NCI-H1417 treated with DMSO at 0.1 percent for 48 hours (cell line): Measurements from ENCODE around the gene CCNJL.

Experiments
- DNase-seq: peaks from one replicate; lab custom pipeline; 2025; lab: John Stamatoyannopoulos, UW

The CCNJL gene

GRCh38 chr5:160291467-160291866 is 20.9 kb downstream of the CCNJL start:
- DNase-seq = no peak

- DNase-seq = no peak
Observed at GRCh38 chr5:160290751-160291150, 21.6 kb downstream of the CCNJL start.

- DNase-seq = no peak
Observed at GRCh38 chr5:160289721-160290120, 22.6 kb downstream of the CCNJL start.

- DNase-seq = no peak
Observed at GRCh38 chr5:160289356-160289651, 23.1 kb downstream of the CCNJL start.

GRCh38 chr5:160287378-160288051 is 24.8 kb downstream of the CCNJL start:
- DNase-seq = no peak

- DNase-seq = no peak
Observed at GRCh38 chr5:160286947-160287346, 25.4 kb downstream of the CCNJL start.

- no peak for DNase-seq
Observed at GRCh38 chr5:160285316-160285715, 27.0 kb downstream of the CCNJL start.

GRCh38 chr5:160284291-160284873 is 28.0 kb downstream of the CCNJL start:
- DNase-seq = no peak

GRCh38 chr5:160281275-160281674 is 31.1 kb downstream of the CCNJL start:
- no peak for DNase-seq

GRCh38 chr5:160280384-160281095 is 31.8 kb downstream of the CCNJL start:
- DNase-seq = no peak

- DNase-seq = no peak
Observed at GRCh38 chr5:160278343-160278742, 34.0 kb downstream of the CCNJL start.

- DNase-seq = no peak
Observed at GRCh38 chr5:160274483-160274931, 37.9 kb downstream of the CCNJL start.

GRCh38 chr5:160272889-160273288 is 39.5 kb downstream of the CCNJL start:
- no peak for DNase-seq

- DNase-seq = no peak
Observed at GRCh38 chr5:160272264-160272663, 40.1 kb downstream of the CCNJL start.

GRCh38 chr5:160271836-160272235 is 40.5 kb downstream of the CCNJL start:
- no peak for DNase-seq

- no peak for DNase-seq
Observed at GRCh38 chr5:160271396-160271795, 41.0 kb downstream of the CCNJL start.

- no peak for DNase-seq
Observed at GRCh38 chr5:160270704-160271103, 41.7 kb downstream of the CCNJL start.

GRCh38 chr5:160269017-160269416 is 43.3 kb downstream of the CCNJL start:
- DNase-seq = no peak

GRCh38 chr5:160268121-160268520 is 44.2 kb downstream of the CCNJL start:
- DNase-seq = no peak

GRCh38 chr5:160266752-160267345 is 45.5 kb downstream of the CCNJL start:
- no peak for DNase-seq

GRCh38 chr5:160266044-160266443 is 46.3 kb downstream of the CCNJL start:
- DNase-seq = no peak

- DNase-seq = no peak
Observed at GRCh38 chr5:160263326-160263855, 49.0 kb downstream of the CCNJL start.
